Activated CD4-positive, alpha-beta T cell treated with anti-CD3 and anti-CD28 coated beads for 36 hours (primary cell): ENCODE measurements around the gene INF2. TPM values are rescaled to one million over a fixed set of nuclear protein-coding genes. Genes with fewer than 3 reads are reported as not detected.
"Not testable (repeated sequence)": the region's sequence is repeated elsewhere in the genome, so short reads cannot be mapped to it uniquely, and the experiment has no call there.

Experiments
- ATAC-seq: fragments of 200-7000 bp; cut with Tn5 transposase; one replicate; pipeline ENCODE4 v1.10.0; 2021; ENCODE audit warnings: mild to moderate bottlenecking, moderate library complexity
- CTCF ChIA-PET: fragments of 350-600 bp; sonication (Branson Sonifier 250); formaldehyde crosslinking; loops from one replicate; lab custom pipeline; 2021; ENCODE audit warnings: antibody characterized with exemption; lab: Charles Lee
- POLR2A ChIA-PET: fragments of 350-600 bp; sonication (Branson Sonifier 250); formaldehyde crosslinking; loops from one replicate; lab custom pipeline; 2021; ENCODE audit warnings: antibody characterized with exemption, inconsistent platforms; lab: Charles Lee
- DNase-seq: peaks from one replicate; pipeline ENCODE4 v3.0.0-alpha.2; 2020
- H3K27ac Mint-ChIP-seq: one replicate; pipeline ENCODE4 v1.8.0; 2021; ENCODE audit warnings: mixed read lengths
- H3K27me3 Mint-ChIP-seq: one replicate; pipeline ENCODE4 v1.8.0; 2021; ENCODE audit warnings: mixed read lengths
- H3K36me3 Mint-ChIP-seq: one replicate; pipeline ENCODE4 v1.8.0; 2021; ENCODE audit warnings: low read depth, mixed read lengths
- H3K4me1 Mint-ChIP-seq: one replicate; pipeline ENCODE4 v1.8.0; 2021; ENCODE audit warnings: mixed read lengths
- H3K4me3 Mint-ChIP-seq: one replicate; pipeline ENCODE4 v1.8.0; 2021; ENCODE audit warnings: mild to moderate bottlenecking, moderate library complexity, mixed read lengths
- H3K9me3 Mint-ChIP-seq: one replicate; pipeline ENCODE4 v1.8.0; 2021; ENCODE audit warnings: low read depth, mixed read lengths
- intact Hi-C, 2 experiments: fragments of 100-400 bp; cut with DNase I in 1 of 2; cut with micrococcal nuclease in 1 of 2; formaldehyde crosslinking; loops; one replicate each; pipeline versions ENCODE4 v1.14.2 to v1.15.1; 2022 to 2024; cut with DNase I, micrococcal nuclease
- total RNA-seq, 2 experiments: library from RNA; stranded (reverse); gene quantifications; one replicate each; pipeline ENCODE4 v1.2.3, GENCODE V29; 2021

INF2 gene
- total RNA-seq, 2 experiments from 2014 or later = 60.8 to 66.0 TPM

- ChIA-PET POLR2A (interaction anchor here (0.8 kb wide), 1 partner anchor 12 kb away, joined by 3 read pairs; no protein-coding TSS in a partner anchor), CTCF (interaction anchor here (0.7 to 0.8 kb wide), 2 partner anchors 22 to 574 kb away, joined by 3 read pairs; no protein-coding TSS in a partner anchor)
- peaks cover 5% of the 10 kb centered on the region for H3K27me3 Mint-ChIP-seq
- H3K4me1 Mint-ChIP-seq = peaks cover 22% of the 10 kb centered on the region
- no peak overlapping the region for H3K4me3 Mint-ChIP-seq
- peak; percentile 71 for DNase-seq
- intact Hi-C loops = loop anchor here (1.0 kb wide), 1 partner anchor 42 kb away; no protein-coding TSS in a partner anchor
- ATAC-seq = peak; percentile 93
- H3K9me3 Mint-ChIP-seq = no peaks in the 10 kb centered on the region
- no peak overlapping the region for H3K27ac Mint-ChIP-seq
- H3K36me3 Mint-ChIP-seq = no peaks in the 10 kb centered on the region
Observed at GRCh38 chr14:104665657-104666522, 23.5 kb upstream of the INF2 start.

- H3K36me3 Mint-ChIP-seq, H3K4me3 Mint-ChIP-seq, H3K27ac Mint-ChIP-seq, intact Hi-C loops, H3K9me3 Mint-ChIP-seq, CTCF ChIA-PET, ATAC-seq, DNase-seq, H3K27me3 Mint-ChIP-seq, POLR2A ChIA-PET: not testable (repeated sequence)
- H3K4me1 Mint-ChIP-seq = peaks cover 22% of the 10 kb centered on the region
Observed at GRCh38 chr14:104666523-104666895, 22.9 kb upstream of the INF2 start.

GRCh38 chr14:104666981-104667380 lies 22.4 kb upstream of the INF2 start:
- ATAC-seq (no peak), DNase-seq (no peak)
- Mint-ChIP-seq H3K36me3 (no peaks in the 10 kb centered on the region), H3K4me3 (no peak overlapping the region), H3K9me3 (no peaks in the 10 kb centered on the region), H3K27ac (no peak overlapping the region), H3K27me3 (peaks cover 5% of the 10 kb centered on the region), H3K4me1 (peaks cover 22% of the 10 kb centered on the region)
- ChIA-PET POLR2A (no interaction called here), CTCF (no interaction called here)
- intact Hi-C loops = no loop called here

GRCh38 chr14:104669697-104670096 lies 19.7 kb upstream of the INF2 start:
- intact Hi-C loops = no loop called here
- ATAC-seq = no peak
- CTCF ChIA-PET = interaction anchor here (0.8 kb wide), 1 partner anchor 12 kb away, joined by 3 read pairs; no protein-coding TSS in a partner anchor

GRCh38 chr14:104671330-104671977 lies 18.0 kb upstream of the INF2 start:
- H3K36me3 Mint-ChIP-seq, H3K4me1 Mint-ChIP-seq, H3K9me3 Mint-ChIP-seq, intact Hi-C loops, DNase-seq, H3K27ac Mint-ChIP-seq, H3K27me3 Mint-ChIP-seq, POLR2A ChIA-PET, ATAC-seq, CTCF ChIA-PET, H3K4me3 Mint-ChIP-seq: not testable (repeated sequence)

More at GRCh38 chr14:104669697-104670096, 19.7 kb upstream of the INF2 start:
- Mint-ChIP-seq H3K4me3 (no peak overlapping the region), H3K27me3 (peaks cover 5% of the 10 kb centered on the region), H3K9me3 (no peaks in the 10 kb centered on the region), H3K36me3 (no peaks in the 10 kb centered on the region), H3K4me1 (peaks cover 21% of the 10 kb centered on the region), H3K27ac (no peak overlapping the region)
- no peak for DNase-seq
- POLR2A ChIA-PET = no interaction called here

- H3K4me1 Mint-ChIP-seq, ATAC-seq, H3K27me3 Mint-ChIP-seq, DNase-seq, H3K36me3 Mint-ChIP-seq, H3K4me3 Mint-ChIP-seq, POLR2A ChIA-PET, H3K9me3 Mint-ChIP-seq, CTCF ChIA-PET, intact Hi-C loops, H3K27ac Mint-ChIP-seq: not testable (repeated sequence)
Observed at GRCh38 chr14:104672119-104672518, 17.3 kb upstream of the INF2 start.

- ATAC-seq (no peak), DNase-seq (no peak)
- Mint-ChIP-seq H3K4me1 (peaks cover 14% of the 10 kb centered on the region), H3K36me3 (no peaks in the 10 kb centered on the region), H3K27ac (no peak overlapping the region), H3K9me3 (no peaks in the 10 kb centered on the region), H3K27me3 (no peaks in the 10 kb centered on the region), H3K4me3 (no peak overlapping the region)
- ChIA-PET CTCF (no interaction called here), POLR2A (no interaction called here)
- intact Hi-C loops = no loop called here
Observed at GRCh38 chr14:104673481-104673880, 15.9 kb upstream of the INF2 start.

- ATAC-seq (no peak), DNase-seq (no peak)
- Mint-ChIP-seq H3K9me3 (no peaks in the 10 kb centered on the region), H3K27me3 (no peaks in the 10 kb centered on the region), H3K27ac (no peak overlapping the region), H3K4me3 (no peak overlapping the region), H3K36me3 (no peaks in the 10 kb centered on the region), H3K4me1 (peaks cover 14% of the 10 kb centered on the region)
- intact Hi-C loops = loop anchor here in 1 of 2 experiments (5.0 kb wide), 1 partner anchor 627 kb away; the partner anchor contains the start of gene BRF1
- POLR2A ChIA-PET = no interaction called here
- CTCF ChIA-PET = no interaction called here
Observed at GRCh38 chr14:104675447-104675846, 14.0 kb upstream of the INF2 start.

GRCh38 chr14:104676130-104676693 lies 13.2 kb upstream of the INF2 start:
- Mint-ChIP-seq H3K4me1 (peaks cover 14% of the 10 kb centered on the region), H3K4me3 (no peak overlapping the region), H3K27me3 (no peaks in the 10 kb centered on the region), H3K9me3 (no peaks in the 10 kb centered on the region), H3K27ac (no peak overlapping the region), H3K36me3 (no peaks in the 10 kb centered on the region)
- POLR2A ChIA-PET = no interaction called here
- no peak for ATAC-seq
- DNase-seq = no peak
- intact Hi-C loops = loop anchor here in 1 of 2 experiments (5.0 kb wide), 1 partner anchor 626 kb away; the partner anchor contains the start of gene BRF1
- CTCF ChIA-PET = no interaction called here

- peak; percentile 80 for DNase-seq
- H3K4me1 Mint-ChIP-seq = peaks cover 14% of the 10 kb centered on the region
- H3K27ac Mint-ChIP-seq = peak overlapping the region; percentile 47
- ChIA-PET POLR2A (interaction anchor here (0.6 to 1.3 kb wide), 3 partner anchors 11 to 765 kb away, joined by 3 to 8 read pairs (median 4); no protein-coding TSS in a partner anchor), CTCF (interaction anchor here (0.5 to 1.1 kb wide), 3 partner anchors 12 to 802 kb away, joined by 3 to 5 read pairs (median 3); no protein-coding TSS in a partner anchor)
- H3K4me3 Mint-ChIP-seq = peak overlapping the region; percentile 62
- no peaks in the 10 kb centered on the region for H3K36me3 Mint-ChIP-seq
- H3K9me3 Mint-ChIP-seq = no peaks in the 10 kb centered on the region
- H3K27me3 Mint-ChIP-seq = no peaks in the 10 kb centered on the region
- intact Hi-C loops = loop anchor here in 1 of 2 experiments (1.0 to 5.0 kb wide), 3 partner anchors 12 to 625 kb away; partner anchors contain the start of genes BRF1 and INF2
- peak; percentile 59 for ATAC-seq
Observed at GRCh38 chr14:104676694-104677511, 12.5 kb upstream of the INF2 start.
